HEK293T (cell line): ENCODE results near the gene SLC22A5.

ENCODE experiments used
- BHLHE40 ChIP-seq: fragments of 450-650 bp; IDR thresholded peaks from 2 replicates; pipeline ENCODE4 v1.6.1; 2016; ENCODE audit warnings: mild to moderate bottlenecking, moderate library complexity, borderline replicate concordance
- ELF4 ChIP-seq: fragments of 450-650 bp; IDR thresholded peaks from 2 replicates; pipeline ENCODE4 v1.6.1; 2017; ENCODE audit warnings: antibody characterized with exemption
- FOXA1 ChIP-seq: fragments of 450-650 bp; IDR thresholded peaks from 2 replicates; pipeline ENCODE4 v1.6.1; 2016; ENCODE audit warnings: mild to moderate bottlenecking
- FOXM1 ChIP-seq: fragments of 450-650 bp; IDR thresholded peaks from 2 replicates; pipeline ENCODE4 v1.6.1; 2017; ENCODE audit warnings: mild to moderate bottlenecking, borderline replicate concordance
- ZNF384 ChIP-seq: fragments of 450-650 bp; IDR thresholded peaks from 2 replicates; pipeline ENCODE4 v1.6.1; 2016
- TF ChIP-seq, protein P1 (sequence below): fragments of 450-650 bp; IDR thresholded peaks from 2 replicates; pipeline ENCODE4 v1.6.1; 2016

- TF ChIP-seq FOXA1 (no peak), BHLHE40 (no peak), ELF4 (no peak), ZNF384 (no peak), FOXM1 (no peak)
- TF ChIP-seq, protein P1, sequence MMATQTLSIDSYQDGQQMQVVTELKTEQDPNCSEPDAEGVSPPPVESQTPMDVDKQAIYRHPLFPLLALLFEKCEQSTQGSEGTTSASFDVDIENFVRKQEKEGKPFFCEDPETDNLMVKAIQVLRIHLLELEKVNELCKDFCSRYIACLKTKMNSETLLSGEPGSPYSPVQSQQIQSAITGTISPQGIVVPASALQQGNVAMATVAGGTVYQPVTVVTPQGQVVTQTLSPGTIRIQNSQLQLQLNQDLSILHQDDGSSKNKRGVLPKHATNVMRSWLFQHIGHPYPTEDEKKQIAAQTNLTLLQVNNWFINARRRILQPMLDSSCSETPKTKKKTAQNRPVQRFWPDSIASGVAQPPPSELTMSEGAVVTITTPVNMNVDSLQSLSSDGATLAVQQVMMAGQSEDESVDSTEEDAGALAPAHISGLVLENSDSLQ = no peak
Measured at GRCh38 chr5:132385326-132386105, 16.0 kb downstream of the SLC22A5 start.
